ENCODE measurements around the gene SCTR. TPM values are rescaled to one million over a fixed set of nuclear protein-coding genes. Genes with fewer than 3 reads are reported as not detected.

SCTR gene
- total RNA-seq, 1 experiment from 2014 or later: not detected

DNA sequence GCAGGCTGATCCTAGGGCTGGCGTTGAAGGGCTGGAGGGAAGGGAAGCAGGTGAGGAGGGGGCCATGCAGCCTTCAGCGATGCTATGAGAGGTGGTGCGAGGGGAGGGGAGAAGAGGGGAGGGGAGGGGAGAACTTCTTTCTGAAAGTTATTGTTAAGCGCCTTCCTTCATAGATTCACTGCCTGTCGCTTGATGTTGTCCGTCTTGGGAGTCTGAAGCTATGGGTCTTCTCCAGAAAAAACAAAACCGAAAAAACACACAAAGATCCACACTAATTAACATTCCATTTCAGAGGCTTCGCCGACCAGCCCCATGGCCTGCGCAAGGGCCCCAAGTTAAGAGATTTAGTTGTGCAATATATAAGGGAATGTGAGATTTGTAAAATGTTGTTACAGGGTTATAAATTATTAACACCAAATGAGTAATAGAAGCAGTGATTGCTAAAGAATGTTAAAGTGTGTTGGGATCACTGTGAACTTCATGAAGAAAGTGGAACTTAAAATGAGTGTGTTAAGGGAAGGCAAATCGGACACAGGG is 20.7 kb upstream of the SCTR start (continued):
- no peak for TF ChIP-seq NR3C1 (CRISPR knock-in tag; conservative IDR thresholded peaks at IDR 0.05; ENCODE audit: low read depth)
- TF ChIP-seq ZNF423 (CRISPR knock-in tag; IDR thresholded peaks at IDR 0.05): no peak
- TF ChIP-seq, protein P1, sequence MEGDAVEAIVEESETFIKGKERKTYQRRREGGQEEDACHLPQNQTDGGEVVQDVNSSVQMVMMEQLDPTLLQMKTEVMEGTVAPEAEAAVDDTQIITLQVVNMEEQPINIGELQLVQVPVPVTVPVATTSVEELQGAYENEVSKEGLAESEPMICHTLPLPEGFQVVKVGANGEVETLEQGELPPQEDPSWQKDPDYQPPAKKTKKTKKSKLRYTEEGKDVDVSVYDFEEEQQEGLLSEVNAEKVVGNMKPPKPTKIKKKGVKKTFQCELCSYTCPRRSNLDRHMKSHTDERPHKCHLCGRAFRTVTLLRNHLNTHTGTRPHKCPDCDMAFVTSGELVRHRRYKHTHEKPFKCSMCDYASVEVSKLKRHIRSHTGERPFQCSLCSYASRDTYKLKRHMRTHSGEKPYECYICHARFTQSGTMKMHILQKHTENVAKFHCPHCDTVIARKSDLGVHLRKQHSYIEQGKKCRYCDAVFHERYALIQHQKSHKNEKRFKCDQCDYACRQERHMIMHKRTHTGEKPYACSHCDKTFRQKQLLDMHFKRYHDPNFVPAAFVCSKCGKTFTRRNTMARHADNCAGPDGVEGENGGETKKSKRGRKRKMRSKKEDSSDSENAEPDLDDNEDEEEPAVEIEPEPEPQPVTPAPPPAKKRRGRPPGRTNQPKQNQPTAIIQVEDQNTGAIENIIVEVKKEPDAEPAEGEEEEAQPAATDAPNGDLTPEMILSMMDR (IDR thresholded peaks at IDR 0.05): no peak
- TF ChIP-seq JUN (CRISPR knock-in tag; IDR thresholded peaks at IDR 0.05): no peak
- TF ChIP-seq, protein P2, sequence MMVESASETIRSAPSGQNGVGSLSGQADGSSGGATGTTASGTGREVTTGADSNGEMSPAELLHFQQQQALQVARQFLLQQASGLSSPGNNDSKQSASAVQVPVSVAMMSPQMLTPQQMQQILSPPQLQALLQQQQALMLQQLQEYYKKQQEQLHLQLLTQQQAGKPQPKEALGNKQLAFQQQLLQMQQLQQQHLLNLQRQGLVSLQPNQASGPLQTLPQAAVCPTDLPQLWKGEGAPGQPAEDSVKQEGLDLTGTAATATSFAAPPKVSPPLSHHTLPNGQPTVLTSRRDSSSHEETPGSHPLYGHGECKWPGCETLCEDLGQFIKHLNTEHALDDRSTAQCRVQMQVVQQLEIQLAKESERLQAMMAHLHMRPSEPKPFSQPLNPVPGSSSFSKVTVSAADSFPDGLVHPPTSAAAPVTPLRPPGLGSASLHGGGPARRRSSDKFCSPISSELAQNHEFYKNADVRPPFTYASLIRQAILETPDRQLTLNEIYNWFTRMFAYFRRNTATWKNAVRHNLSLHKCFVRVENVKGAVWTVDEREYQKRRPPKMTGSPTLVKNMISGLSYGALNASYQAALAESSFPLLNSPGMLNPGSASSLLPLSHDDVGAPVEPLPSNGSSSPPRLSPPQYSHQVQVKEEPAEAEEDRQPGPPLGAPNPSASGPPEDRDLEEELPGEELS (CRISPR knock-in tag; IDR thresholded peaks at IDR 0.05): no peak
- TF ChIP-seq TEAD4 (CRISPR knock-in tag; IDR thresholded peaks at IDR 0.05): no peak
- no peak for TF ChIP-seq NR2C2 (CRISPR knock-in tag; IDR thresholded peaks at IDR 0.05)
- no peak for TF ChIP-seq ZBTB21 (CRISPR knock-in tag; IDR thresholded peaks at IDR 0.05; ENCODE audit: borderline replicate concordance)
- TF ChIP-seq, protein P3, sequence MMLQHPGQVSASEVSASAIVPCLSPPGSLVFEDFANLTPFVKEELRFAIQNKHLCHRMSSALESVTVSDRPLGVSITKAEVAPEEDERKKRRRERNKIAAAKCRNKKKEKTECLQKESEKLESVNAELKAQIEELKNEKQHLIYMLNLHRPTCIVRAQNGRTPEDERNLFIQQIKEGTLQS (CRISPR knock-in tag; conservative IDR thresholded peaks at IDR 0.05): no peak

DNA sequence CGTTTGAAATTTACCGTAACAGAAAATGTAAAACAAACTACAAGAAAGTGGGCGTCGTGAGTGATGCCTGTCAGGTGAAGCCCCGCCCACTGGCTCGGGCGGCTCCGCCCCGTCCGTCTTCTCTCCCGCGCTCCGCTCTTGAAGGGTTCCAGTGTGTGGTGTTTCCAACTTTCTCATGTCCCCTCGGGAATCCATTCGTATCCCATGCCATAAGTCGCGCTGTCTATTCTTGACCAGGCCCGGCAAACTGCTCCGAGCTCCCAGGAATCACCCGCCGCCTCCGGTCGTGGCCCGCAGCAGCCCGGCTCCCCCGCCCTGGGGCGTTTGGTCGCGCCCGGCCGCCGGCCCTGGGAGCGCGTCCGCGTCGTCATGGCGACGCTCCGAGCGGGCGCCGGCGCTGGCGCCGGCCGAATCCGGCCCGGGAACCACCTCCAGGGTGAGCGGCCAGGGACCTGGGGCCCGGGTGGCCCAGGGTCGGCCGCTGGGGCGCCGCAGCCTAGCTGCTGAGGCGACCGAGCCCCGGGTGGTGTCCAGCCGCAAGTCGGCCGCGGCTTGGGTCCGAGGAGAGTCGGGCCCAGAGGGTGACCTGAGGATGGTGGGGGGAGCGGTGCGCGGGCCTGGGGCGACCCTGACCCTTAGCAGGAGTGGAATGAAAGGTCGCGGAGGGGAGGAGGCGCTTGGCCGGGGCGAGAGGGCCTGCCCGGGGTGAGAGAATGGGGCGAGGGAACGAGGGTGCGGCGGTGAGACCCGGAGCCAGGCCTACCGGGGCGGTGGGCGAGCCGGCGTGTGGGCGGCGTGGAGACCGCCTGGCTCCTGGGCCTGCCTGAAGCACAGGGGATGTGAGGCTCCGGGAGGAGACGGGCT is 20.0 kb upstream of the SCTR start, which contains the start of gene CFAP221:
TSS of gene CFAP221 (plus strand) at position 375 of the 864 bp plus-strand sequence. CDS start 1,683 bp downstream, outside the sequence.
- ATAC-seq (peak; percentile 92), DNase-seq (ENCODE audit: low spot score) (peak; percentile 87)
- Mint-ChIP-seq H3K9me3 (no peaks in the 10 kb centered on the region), H3K27me3 (ENCODE audit: low read depth) (peaks cover 32% of the 10 kb centered on the region), H3K27ac (no peak within 1 kb of the TSS), H3K4me1 (peaks cover 6% of the 10 kb centered on the region), H3K36me3 (no peaks in the 10 kb centered on the region), H3K4me3 (peak within 1 kb of the TSS; percentile 84)
- TF ChIP-seq SP1 (CRISPR knock-in tag; conservative IDR thresholded peaks at IDR 0.05) (peak; percentile 68), CREB1 (CRISPR knock-in tag; IDR thresholded peaks at IDR 0.05) (no peak), PRRX2 (CRISPR knock-in tag; IDR thresholded peaks at IDR 0.05) (no peak), MYBL2 (CRISPR knock-in tag; IDR thresholded peaks at IDR 0.05) (0 out of 2 replicates have a peak, but pooled peaks have one; percentile 7), CREM (CRISPR knock-in tag; IDR thresholded peaks at IDR 0.05) (0 out of 2 replicates have a peak, but pooled peaks have one; percentile 18), NFE2L1 (CRISPR knock-in tag; IDR thresholded peaks at IDR 0.05) (peak; percentile 51; the same call in 1 of the 2 replicates), FOXK1 (CRISPR knock-in tag; IDR thresholded peaks at IDR 0.05) (peak; percentile 12; the same call in 1 of the 2 replicates), FOXP1 (CRISPR knock-in tag; IDR thresholded peaks at IDR 0.05; ENCODE audit: borderline replicate concordance) (peak; percentile 28; the same call in 1 of the 2 replicates), JUN (CRISPR knock-in tag; IDR thresholded peaks at IDR 0.05) (no peak), ETV6 (CRISPR knock-in tag; IDR thresholded peaks at IDR 0.05) (0 out of 2 replicates have a peak, but pooled peaks have one; percentile 17), SOX15 (CRISPR knock-in tag; IDR thresholded peaks at IDR 0.05) (no peak)
- TF ChIP-seq, protein P4, sequence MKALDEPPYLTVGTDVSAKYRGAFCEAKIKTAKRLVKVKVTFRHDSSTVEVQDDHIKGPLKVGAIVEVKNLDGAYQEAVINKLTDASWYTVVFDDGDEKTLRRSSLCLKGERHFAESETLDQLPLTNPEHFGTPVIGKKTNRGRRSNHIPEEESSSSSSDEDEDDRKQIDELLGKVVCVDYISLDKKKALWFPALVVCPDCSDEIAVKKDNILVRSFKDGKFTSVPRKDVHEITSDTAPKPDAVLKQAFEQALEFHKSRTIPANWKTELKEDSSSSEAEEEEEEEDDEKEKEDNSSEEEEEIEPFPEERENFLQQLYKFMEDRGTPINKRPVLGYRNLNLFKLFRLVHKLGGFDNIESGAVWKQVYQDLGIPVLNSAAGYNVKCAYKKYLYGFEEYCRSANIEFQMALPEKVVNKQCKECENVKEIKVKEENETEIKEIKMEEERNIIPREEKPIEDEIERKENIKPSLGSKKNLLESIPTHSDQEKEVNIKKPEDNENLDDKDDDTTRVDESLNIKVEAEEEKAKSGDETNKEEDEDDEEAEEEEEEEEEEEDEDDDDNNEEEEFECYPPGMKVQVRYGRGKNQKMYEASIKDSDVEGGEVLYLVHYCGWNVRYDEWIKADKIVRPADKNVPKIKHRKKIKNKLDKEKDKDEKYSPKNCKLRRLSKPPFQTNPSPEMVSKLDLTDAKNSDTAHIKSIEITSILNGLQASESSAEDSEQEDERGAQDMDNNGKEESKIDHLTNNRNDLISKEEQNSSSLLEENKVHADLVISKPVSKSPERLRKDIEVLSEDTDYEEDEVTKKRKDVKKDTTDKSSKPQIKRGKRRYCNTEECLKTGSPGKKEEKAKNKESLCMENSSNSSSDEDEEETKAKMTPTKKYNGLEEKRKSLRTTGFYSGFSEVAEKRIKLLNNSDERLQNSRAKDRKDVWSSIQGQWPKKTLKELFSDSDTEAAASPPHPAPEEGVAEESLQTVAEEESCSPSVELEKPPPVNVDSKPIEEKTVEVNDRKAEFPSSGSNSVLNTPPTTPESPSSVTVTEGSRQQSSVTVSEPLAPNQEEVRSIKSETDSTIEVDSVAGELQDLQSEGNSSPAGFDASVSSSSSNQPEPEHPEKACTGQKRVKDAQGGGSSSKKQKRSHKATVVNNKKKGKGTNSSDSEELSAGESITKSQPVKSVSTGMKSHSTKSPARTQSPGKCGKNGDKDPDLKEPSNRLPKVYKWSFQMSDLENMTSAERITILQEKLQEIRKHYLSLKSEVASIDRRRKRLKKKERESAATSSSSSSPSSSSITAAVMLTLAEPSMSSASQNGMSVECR (CRISPR knock-in tag; IDR thresholded peaks at IDR 0.05; ENCODE audit: borderline replicate concordance): peak; percentile 37; the same call in 1 of the 2 replicates
- TF ChIP-seq, protein P5, sequence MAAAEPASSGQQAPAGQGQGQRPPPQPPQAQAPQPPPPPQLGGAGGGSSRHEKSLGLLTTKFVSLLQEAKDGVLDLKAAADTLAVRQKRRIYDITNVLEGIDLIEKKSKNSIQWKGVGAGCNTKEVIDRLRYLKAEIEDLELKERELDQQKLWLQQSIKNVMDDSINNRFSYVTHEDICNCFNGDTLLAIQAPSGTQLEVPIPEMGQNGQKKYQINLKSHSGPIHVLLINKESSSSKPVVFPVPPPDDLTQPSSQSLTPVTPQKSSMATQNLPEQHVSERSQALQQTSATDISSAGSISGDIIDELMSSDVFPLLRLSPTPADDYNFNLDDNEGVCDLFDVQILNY (CRISPR knock-in tag; IDR thresholded peaks at IDR 0.05): 0 out of 2 replicates have a peak, but pooled peaks have one; percentile 6
- TF ChIP-seq, protein P6, sequence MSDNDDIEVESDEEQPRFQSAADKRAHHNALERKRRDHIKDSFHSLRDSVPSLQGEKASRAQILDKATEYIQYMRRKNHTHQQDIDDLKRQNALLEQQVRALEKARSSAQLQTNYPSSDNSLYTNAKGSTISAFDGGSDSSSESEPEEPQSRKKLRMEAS (CRISPR knock-in tag; IDR thresholded peaks at IDR 0.05): peak; percentile 63; the same call in 1 of the 2 replicates
- POLR2A ChIA-PET: no interaction called here
- CTCF ChIA-PET: no interaction called here
